Body of pancreas (tissue), 4 donors: Measurements from ENCODE around the gene ALKAL2.

Source experiments
- CTCF ChIP-seq, 7 experiments: fragments of 450-650 bp in 4 of 7; fragments of 200-600 bp in 3 of 7; sonication (generic) in 3 of 7; IDR thresholded peaks; one replicate each; pipeline ENCODE4 v1.5.1; 2016 to 2019; ENCODE audit warnings: antibody characterized with exemption in 7 of 7
- POLR2A ChIP-seq, 3 donors: fragments of 450-650 bp; IDR thresholded peaks; one replicate each; pipeline ENCODE4 v1.6.1; 2016; ENCODE audit warnings: antibody characterized with exemption in 3 of 3, mild to moderate bottlenecking in 2 of 3

- no peak for TF ChIP-seq CTCF (IDR thresholded peaks at IDR 0.05)
- no peak for TF ChIP-seq POLR2A (IDR thresholded peaks at IDR 0.05)
These were observed 32.7 kb downstream of the ALKAL2 start for GRCh38 chr2:255195-255594.
